A673 (cell line): ENCODE measurements around the gene WDR37. TPM values are rescaled to one million over a fixed set of nuclear protein-coding genes. Genes with fewer than 3 reads are reported as not detected.

ENCODE experiments used
- BruUV-seq: library from RNA; stranded (reverse); fragments of 400-500 nt; replicated peaks from 2 replicates; lab custom pipeline; 2021; lab: Mats Ljungman, UMichigan
- CTCF ChIA-PET: fragments of 300-600 bp; sonication (Branson Sonifier 250); formaldehyde crosslinking; loops from one replicate; lab custom pipeline; 2022; ENCODE audit warnings: antibody characterized with exemption; lab: Charles Lee
- POLR2A ChIA-PET: fragments of 300-600 bp; sonication (Branson Sonifier 250); formaldehyde crosslinking; loops from one replicate; lab custom pipeline; 2022; ENCODE audit warnings: antibody characterized with exemption; ENCODE audit not compliant: low non-redundant PET; lab: Charles Lee
- DNase-seq: peaks from one replicate; pipeline ENCODE4 v3.0.0-alpha.2; 2015; ENCODE audit warnings: low spot score
- H3K27ac ChIP-seq: fragments of 200-600 bp; sonication (generic); 2 replicates; pipeline ENCODE4 v1.5.1; 2016; ENCODE audit warnings: mixed run types, low read depth, mild to moderate bottlenecking, mixed read lengths, antibody characterized with exemption, low read length; ENCODE audit not compliant: poor library complexity, severe bottlenecking
- H3K27me3 ChIP-seq: fragments of 200-600 bp; sonication (generic); replicated peaks from 2 replicates; pipeline ENCODE4 v1.6.1; 2017; ENCODE audit warnings: mixed run types, low read depth, mild to moderate bottlenecking, mixed read lengths, antibody characterized with exemption, low read length; ENCODE audit not compliant: insufficient read depth, poor library complexity
- H3K36me3 ChIP-seq: fragments of 200-600 bp; sonication (generic); 2 replicates; pipeline ENCODE4 v1.6.1; 2016; ENCODE audit warnings: mixed run types, mild to moderate bottlenecking, mixed read lengths, antibody characterized with exemption, low read length; ENCODE audit not compliant: insufficient read depth, poor library complexity, severe bottlenecking
- H3K4me1 ChIP-seq: fragments of 200-600 bp; sonication (generic); 2 replicates; pipeline ENCODE4 v1.6.1; 2017; ENCODE audit warnings: mixed run types, mild to moderate bottlenecking, mixed read lengths, antibody characterized with exemption, low read length; ENCODE audit not compliant: insufficient read depth, poor library complexity, severe bottlenecking
- H3K4me3 ChIP-seq: fragments of 200-600 bp; sonication (generic); 2 replicates; pipeline ENCODE4 v1.5.1; 2016; ENCODE audit warnings: low read depth, mixed run types, mild to moderate bottlenecking, mixed read lengths, low read length; ENCODE audit not compliant: poor library complexity, severe bottlenecking
- H3K9me3 ChIP-seq: fragments of 200-600 bp; sonication (generic); 2 replicates; pipeline ENCODE4 v1.6.1; 2016; ENCODE audit warnings: mixed run types, low read depth, mild to moderate bottlenecking, mixed read lengths, antibody characterized with exemption, low read length; ENCODE audit not compliant: poor library complexity, severe bottlenecking
- CTCF ChIP-seq: fragments of 300-800, 200-600 bp; sonication (generic); conservative IDR thresholded peaks from 2 replicates; pipeline ENCODE4 v1.5.1; 2017; ENCODE audit warnings: low read depth, mild to moderate bottlenecking, antibody characterized with exemption, low read length, moderate library complexity, mixed read lengths
- EZH2 ChIP-seq: fragments of 200-600 bp; sonication (generic); IDR thresholded peaks from 2 replicates; pipeline ENCODE4 v1.6.1; 2017; ENCODE audit warnings: borderline replicate concordance, low read depth, mild to moderate bottlenecking, mixed read lengths, antibody characterized with exemption, low read length; ENCODE audit not compliant: poor library complexity, severe bottlenecking
- intact Hi-C: fragments of 100-400 bp; cut with micrococcal nuclease; formaldehyde crosslinking; loops from one replicate; pipeline ENCODE4 v1.10.0; 2022; ENCODE audit not compliant: unreplicated experiment
- total RNA-seq: library from RNA; stranded (reverse); gene quantifications from 2 replicates; pipeline ENCODE4 v1.2.3, GENCODE V29; 2021

Gene WDR37
- total RNA-seq, 1 experiment from 2014 or later = 12.6 TPM

DNA sequence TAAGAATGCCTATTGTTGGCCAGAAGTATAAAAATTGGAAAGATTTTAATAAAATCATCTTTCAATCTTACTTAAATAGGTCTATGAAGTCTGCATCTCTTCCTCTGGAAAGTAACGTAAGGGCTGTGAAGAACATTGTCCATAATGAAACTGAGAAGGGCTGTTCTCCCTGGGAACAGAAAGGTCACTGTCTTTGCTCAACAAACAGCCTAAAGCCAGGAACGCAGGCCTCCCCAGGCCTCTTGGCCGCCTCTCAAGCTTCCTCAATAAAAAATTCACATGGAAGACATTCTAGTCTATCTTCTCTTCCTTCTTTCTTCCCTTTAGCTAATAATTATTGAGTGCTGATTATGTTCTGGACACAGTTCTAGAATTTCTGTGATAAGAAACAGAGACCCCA, 21.4 kb upstream of the WDR37 start:
- ChIA-PET CTCF (no interaction called here), POLR2A (no interaction called here)

DNA sequence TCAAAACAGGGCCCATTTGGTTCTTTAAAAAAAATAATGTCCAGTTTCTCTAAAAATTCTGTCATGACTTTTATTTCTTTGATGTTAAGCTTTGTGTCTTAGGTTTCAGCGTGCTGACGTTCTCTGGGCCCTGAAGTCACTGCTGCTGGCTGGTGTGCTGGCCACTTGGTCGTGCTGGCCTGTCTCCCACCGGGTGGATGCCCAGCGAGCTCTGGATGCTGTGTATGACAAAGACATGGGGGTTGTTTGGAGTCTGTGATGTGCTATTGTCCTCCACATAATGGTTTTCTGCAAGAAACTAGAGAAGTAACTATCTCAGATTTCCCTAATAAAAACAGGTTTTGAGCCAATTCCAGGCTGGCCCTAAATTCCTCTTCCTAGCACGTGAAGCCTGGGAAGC, 21.0 kb upstream of the WDR37 start:
- Histone ChIP-seq H3K27ac (no peak overlapping the region), H3K4me1 (no peaks in the 10 kb centered on the region), H3K4me3 (no peak overlapping the region), H3K27me3 (no peaks in the 10 kb centered on the region), H3K9me3 (no peaks in the 10 kb centered on the region), H3K36me3 (peaks cover 19% of the 10 kb centered on the region)
- POLR2A ChIA-PET = no interaction called here
- intact Hi-C loops = no loop called here
- no TSS peak for BruUV-seq
- DNase-seq = no peak
- CTCF ChIA-PET = no interaction called here
- TF ChIP-seq CTCF (no peak), EZH2 (no peak)

More for the DNA sequence above, 21.4 kb upstream of the WDR37 start:
- no peaks in the 10 kb centered on the region for H3K4me1 ChIP-seq
- no TSS peak for BruUV-seq
- TF ChIP-seq EZH2 (no peak), CTCF (no peak)
- H3K27me3 ChIP-seq = no peaks in the 10 kb centered on the region
- no peak overlapping the region for H3K27ac ChIP-seq
- no peak for DNase-seq
- H3K4me3 ChIP-seq = no peak overlapping the region
- H3K36me3 ChIP-seq = peaks cover 15% of the 10 kb centered on the region
- H3K9me3 ChIP-seq = no peaks in the 10 kb centered on the region
- intact Hi-C loops = no loop called here

GRCh38 chr10:1036341-1036791, 19.8 kb upstream of the WDR37 start:
- no peak for DNase-seq

More at GRCh38 chr10:1036341-1036791, 19.8 kb upstream of the WDR37 start:
- no peaks in the 10 kb centered on the region for H3K27me3 ChIP-seq
- POLR2A ChIA-PET = no interaction called here
- BruUV-seq = no TSS peak
- intact Hi-C loops = no loop called here
- no peak overlapping the region for H3K4me3 ChIP-seq
- H3K27ac ChIP-seq = no peak overlapping the region
- TF ChIP-seq CTCF (no peak), EZH2 (no peak)
- H3K9me3 ChIP-seq = no peaks in the 10 kb centered on the region
- CTCF ChIA-PET = no interaction called here
- no peaks in the 10 kb centered on the region for H3K4me1 ChIP-seq
- peaks cover 31% of the 10 kb centered on the region for H3K36me3 ChIP-seq
